SK-N-SH (cell line): ENCODE data around the gene PPT2.

Experiments used
- EP300 ChIP-seq, 2 experiments: IDR thresholded peaks; 2 replicates each; pipeline versions ENCODE4 v1.4.0 to v1.6.1; 2012; ENCODE audit warnings: borderline replicate concordance in 1 of 2, low read depth in 1 of 2, low read length in 1 of 2
- EZH2phosphoT487 ChIP-seq: fragments of 200-600 bp; sonication (generic); IDR thresholded peaks from 2 replicates; pipeline ENCODE4 v1.6.1; 2017; ENCODE audit warnings: low read depth, mixed run types, mild to moderate bottlenecking, antibody characterized with exemption, moderate library complexity, borderline replicate concordance
- FOSL2 ChIP-seq: IDR thresholded peaks from 2 replicates; pipeline ENCODE4 v1.4.0; 2012; ENCODE audit warnings: low read depth, mild to moderate bottlenecking, moderate library complexity, borderline replicate concordance
- GABPA ChIP-seq: IDR thresholded peaks from 2 replicates; pipeline ENCODE4 v1.4.0; 2012; ENCODE audit warnings: low read depth, mild to moderate bottlenecking
- MAX ChIP-seq: IDR thresholded peaks from 2 replicates; pipeline ENCODE4 v1.4.0; 2012; ENCODE audit warnings: low read depth
- POLR2AphosphoS5 ChIP-seq: IDR thresholded peaks from 2 replicates; pipeline ENCODE4 v1.6.1; 2012; ENCODE audit warnings: low read depth, low read length
- TEAD4 ChIP-seq: IDR thresholded peaks from 2 replicates; pipeline ENCODE4 v1.4.0; 2012; ENCODE audit warnings: mild to moderate bottlenecking, borderline replicate concordance; ENCODE audit not compliant: insufficient read depth
- TF ChIP-seq, protein P1 (sequence below): fragments of 200-600 bp; sonication (generic); IDR thresholded peaks from 2 replicates; pipeline ENCODE4 v1.6.1; 2017; ENCODE audit warnings: antibody characterized with exemption, mild to moderate bottlenecking, moderate library complexity

DNA sequence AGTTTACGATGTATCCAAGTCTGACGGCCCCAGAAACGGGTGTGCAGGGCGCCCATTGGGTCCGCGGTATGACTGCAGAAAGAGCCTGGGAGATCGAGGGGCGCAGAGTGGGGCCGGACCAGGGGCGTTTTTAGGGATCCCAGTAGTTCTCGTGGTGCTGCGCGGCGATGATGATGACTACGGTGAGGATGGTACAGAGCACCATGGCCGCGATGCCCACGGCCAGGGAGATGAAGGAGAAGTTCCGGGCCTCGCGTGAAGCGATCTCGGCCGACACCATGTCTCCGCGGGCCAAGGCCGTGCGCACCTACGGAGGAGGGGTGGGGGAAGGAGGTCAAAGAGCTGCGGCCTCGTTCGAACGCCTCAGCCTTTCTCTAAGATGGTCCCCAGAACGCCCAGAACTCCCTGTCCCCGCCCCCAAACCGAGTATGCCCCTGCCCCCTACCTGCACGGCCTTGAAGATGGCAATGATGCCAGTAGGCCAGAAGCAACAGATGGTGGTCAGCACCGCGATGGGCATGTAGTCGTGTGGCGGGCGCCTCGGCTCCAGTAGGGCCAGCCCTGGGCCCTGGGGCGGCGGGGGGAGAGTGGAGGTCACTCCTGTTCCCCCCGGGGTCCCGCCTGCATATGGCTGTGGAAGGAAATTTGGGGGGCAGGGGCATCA, 4.7 kb upstream of the PPT2 start:
- TF ChIP-seq, protein P1, sequence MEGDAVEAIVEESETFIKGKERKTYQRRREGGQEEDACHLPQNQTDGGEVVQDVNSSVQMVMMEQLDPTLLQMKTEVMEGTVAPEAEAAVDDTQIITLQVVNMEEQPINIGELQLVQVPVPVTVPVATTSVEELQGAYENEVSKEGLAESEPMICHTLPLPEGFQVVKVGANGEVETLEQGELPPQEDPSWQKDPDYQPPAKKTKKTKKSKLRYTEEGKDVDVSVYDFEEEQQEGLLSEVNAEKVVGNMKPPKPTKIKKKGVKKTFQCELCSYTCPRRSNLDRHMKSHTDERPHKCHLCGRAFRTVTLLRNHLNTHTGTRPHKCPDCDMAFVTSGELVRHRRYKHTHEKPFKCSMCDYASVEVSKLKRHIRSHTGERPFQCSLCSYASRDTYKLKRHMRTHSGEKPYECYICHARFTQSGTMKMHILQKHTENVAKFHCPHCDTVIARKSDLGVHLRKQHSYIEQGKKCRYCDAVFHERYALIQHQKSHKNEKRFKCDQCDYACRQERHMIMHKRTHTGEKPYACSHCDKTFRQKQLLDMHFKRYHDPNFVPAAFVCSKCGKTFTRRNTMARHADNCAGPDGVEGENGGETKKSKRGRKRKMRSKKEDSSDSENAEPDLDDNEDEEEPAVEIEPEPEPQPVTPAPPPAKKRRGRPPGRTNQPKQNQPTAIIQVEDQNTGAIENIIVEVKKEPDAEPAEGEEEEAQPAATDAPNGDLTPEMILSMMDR: no peak
- TF ChIP-seq EZH2phosphoT487 (no peak), POLR2AphosphoS5 (no peak), EP300 (IDR thresholded peaks at IDR 0.05; ENCODE audit: borderline replicate concordance in 1 of 2, low read depth in 1 of 2, low read length in 1 of 2) (no peak), GABPA (no peak), FOSL2 (no peak), TEAD4 (no peak), MAX (no peak)
